GM23248 (cell line): Measurements from ENCODE around the gene AGPAT3.

Experiments
- EZH2 ChIP-seq: fragments of 200-600 bp; sonication (generic); IDR thresholded peaks from 2 replicates; pipeline ENCODE4 v1.6.1; 2018; ENCODE audit warnings: antibody characterized with exemption, mild to moderate bottlenecking; ENCODE audit not compliant: insufficient read depth, poor library complexity, severe bottlenecking
- EZH2phosphoT487 ChIP-seq: fragments of 200-600 bp; sonication (generic); IDR thresholded peaks from 2 replicates; pipeline ENCODE4 v1.6.1; 2018; ENCODE audit warnings: antibody characterized with exemption, moderate library complexity, mild to moderate bottlenecking, low read depth; ENCODE audit not compliant: insufficient read depth

- TF ChIP-seq EZH2: no peak
- no peak for TF ChIP-seq EZH2phosphoT487
Observed at GRCh38 chr21:44035244-44035643, 170.2 kb downstream of the AGPAT3 start.
